ENCODE measurements around the gene GTF3C1. TPM values are rescaled to one million over a fixed set of nuclear protein-coding genes. Genes with fewer than 3 reads are reported as not detected.

GTF3C1 gene
- total RNA-seq, 1 experiment from 2014 or later = 38.1 TPM

DNA sequence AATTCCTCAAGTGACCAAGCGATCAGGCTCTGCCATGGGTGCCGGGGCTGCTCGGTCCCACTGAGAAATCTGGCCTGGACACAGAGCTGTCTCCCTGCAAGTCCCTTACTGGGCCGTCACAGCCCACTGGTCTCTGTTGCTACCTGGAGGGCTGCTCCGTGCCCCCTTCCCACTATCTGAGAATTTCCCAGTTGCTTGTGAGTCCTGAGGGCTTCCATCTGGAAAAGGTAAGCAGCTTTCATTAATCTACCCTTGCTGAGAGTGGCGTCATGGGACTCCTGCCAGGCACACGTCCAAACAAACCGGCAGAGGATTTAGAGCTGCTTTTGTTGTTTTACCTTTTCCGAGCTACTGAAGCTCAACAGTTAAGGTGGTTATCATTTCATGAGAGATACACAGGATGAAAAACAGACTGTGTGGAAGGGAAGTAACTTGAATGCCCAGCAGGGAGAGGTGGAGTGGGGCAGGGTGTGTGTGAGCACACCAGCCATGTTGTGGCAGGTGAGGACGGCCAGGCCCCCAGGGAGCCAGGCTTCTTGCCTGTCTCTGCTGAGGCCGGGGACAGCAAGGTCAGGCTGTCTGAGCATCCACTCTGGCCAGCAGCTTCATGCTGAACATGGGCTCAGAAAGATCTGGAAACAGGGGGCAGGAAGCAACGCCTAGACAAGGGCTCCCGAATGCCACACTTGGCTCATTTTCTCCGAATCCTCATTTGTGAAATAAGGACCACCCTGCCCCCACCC lies 50.6 kb downstream of the GTF3C1 start:
- H3K9me3 Mint-ChIP-seq (ENCODE audit: unreplicated experiment) = no peaks in the 10 kb centered on the region

GRCh38 chr16:27498031-27498825 lies 51.5 kb downstream of the GTF3C1 start:
- POLR2A ChIA-PET = interaction anchor here (0.6 kb wide), 1 partner anchor 396 kb away, joined by 3 read pairs; no protein-coding TSS in a partner anchor
- peaks cover 96% of the 10 kb centered on the region for H3K36me3 Mint-ChIP-seq (ENCODE audit: insufficient read depth, unreplicated experiment)
- intact Hi-C loops (cut with micrococcal nuclease) = no loop called here

More for the DNA sequence above, 50.6 kb downstream of the GTF3C1 start:
- no TSS peak for BruUV-seq (replicated peaks)
- TF ChIP-seq, protein P1, sequence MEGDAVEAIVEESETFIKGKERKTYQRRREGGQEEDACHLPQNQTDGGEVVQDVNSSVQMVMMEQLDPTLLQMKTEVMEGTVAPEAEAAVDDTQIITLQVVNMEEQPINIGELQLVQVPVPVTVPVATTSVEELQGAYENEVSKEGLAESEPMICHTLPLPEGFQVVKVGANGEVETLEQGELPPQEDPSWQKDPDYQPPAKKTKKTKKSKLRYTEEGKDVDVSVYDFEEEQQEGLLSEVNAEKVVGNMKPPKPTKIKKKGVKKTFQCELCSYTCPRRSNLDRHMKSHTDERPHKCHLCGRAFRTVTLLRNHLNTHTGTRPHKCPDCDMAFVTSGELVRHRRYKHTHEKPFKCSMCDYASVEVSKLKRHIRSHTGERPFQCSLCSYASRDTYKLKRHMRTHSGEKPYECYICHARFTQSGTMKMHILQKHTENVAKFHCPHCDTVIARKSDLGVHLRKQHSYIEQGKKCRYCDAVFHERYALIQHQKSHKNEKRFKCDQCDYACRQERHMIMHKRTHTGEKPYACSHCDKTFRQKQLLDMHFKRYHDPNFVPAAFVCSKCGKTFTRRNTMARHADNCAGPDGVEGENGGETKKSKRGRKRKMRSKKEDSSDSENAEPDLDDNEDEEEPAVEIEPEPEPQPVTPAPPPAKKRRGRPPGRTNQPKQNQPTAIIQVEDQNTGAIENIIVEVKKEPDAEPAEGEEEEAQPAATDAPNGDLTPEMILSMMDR (IDR thresholded peaks at IDR 0.05; ENCODE audit: unreplicated experiment) = no peak
- H3K36me3 Mint-ChIP-seq (ENCODE audit: insufficient read depth, unreplicated experiment) = peaks cover 97% of the 10 kb centered on the region
- intact Hi-C loops (cut with micrococcal nuclease) = no loop called here
- no peak for DNase-seq (ENCODE audit: unreplicated experiment)
- POLR2A ChIA-PET = interaction anchor here (0.6 to 0.8 kb wide), 2 partner anchors 28 to 395 kb away, joined by 3 to 4 read pairs; no protein-coding TSS in a partner anchor
- CTCF ChIA-PET = interaction anchor here (1.1 kb wide), 1 partner anchor 17 kb away, joined by 3 read pairs; no protein-coding TSS in a partner anchor
- no peaks in the 10 kb centered on the region for H3K4me1 Mint-ChIP-seq (ENCODE audit: insufficient read depth, unreplicated experiment)
- H3K4me3 Mint-ChIP-seq (ENCODE audit: unreplicated experiment) = no peak overlapping the region
- no peak overlapping the region for H3K27ac Mint-ChIP-seq (ENCODE audit: low read depth, unreplicated experiment)
- H3K27me3 Mint-ChIP-seq (ENCODE audit: insufficient read depth, unreplicated experiment) = no peaks in the 10 kb centered on the region

GRCh38 chr16:27495191-27495590 lies 54.5 kb downstream of the GTF3C1 start:
- no peak for DNase-seq (ENCODE audit: unreplicated experiment)
- Mint-ChIP-seq H3K27me3 (ENCODE audit: insufficient read depth, unreplicated experiment) (no peaks in the 10 kb centered on the region), H3K27ac (ENCODE audit: low read depth, unreplicated experiment) (no peak overlapping the region), H3K4me3 (ENCODE audit: unreplicated experiment) (no peak overlapping the region), H3K36me3 (ENCODE audit: insufficient read depth, unreplicated experiment) (peaks cover 92% of the 10 kb centered on the region), H3K4me1 (ENCODE audit: insufficient read depth, unreplicated experiment) (no peaks in the 10 kb centered on the region), H3K9me3 (ENCODE audit: unreplicated experiment) (no peaks in the 10 kb centered on the region)
- CTCF ChIA-PET = interaction anchor here (2.0 kb wide), 1 partner anchor 12 kb away, joined by 4 read pairs; no protein-coding TSS in a partner anchor
- intact Hi-C loops (cut with micrococcal nuclease) = no loop called here
- BruUV-seq (replicated peaks) = no TSS peak
- TF ChIP-seq, protein P1 (IDR thresholded peaks at IDR 0.05; ENCODE audit: unreplicated experiment) = no peak
- POLR2A ChIA-PET = no interaction called here

More at GRCh38 chr16:27498031-27498825, 51.5 kb downstream of the GTF3C1 start:
- no peaks in the 10 kb centered on the region for H3K27me3 Mint-ChIP-seq (ENCODE audit: insufficient read depth, unreplicated experiment)
- CTCF ChIA-PET = interaction anchor here (1.1 kb wide), 1 partner anchor 18 kb away, joined by 3 read pairs; no protein-coding TSS in a partner anchor
- DNase-seq (ENCODE audit: unreplicated experiment) = no peak
- H3K4me1 Mint-ChIP-seq (ENCODE audit: insufficient read depth, unreplicated experiment) = no peaks in the 10 kb centered on the region
- no peak overlapping the region for H3K4me3 Mint-ChIP-seq (ENCODE audit: unreplicated experiment)
- no TSS peak for BruUV-seq (replicated peaks)
- no peak overlapping the region for H3K27ac Mint-ChIP-seq (ENCODE audit: low read depth, unreplicated experiment)
- H3K9me3 Mint-ChIP-seq (ENCODE audit: unreplicated experiment) = no peaks in the 10 kb centered on the region
- TF ChIP-seq, protein P1 (IDR thresholded peaks at IDR 0.05; ENCODE audit: unreplicated experiment) = no peak

GRCh38 chr16:27492588-27492979 lies 57.1 kb downstream of the GTF3C1 start:
- TF ChIP-seq, protein P1 (IDR thresholded peaks at IDR 0.05; ENCODE audit: unreplicated experiment) = no peak
- Mint-ChIP-seq H3K4me1 (ENCODE audit: insufficient read depth, unreplicated experiment) (no peaks in the 10 kb centered on the region), H3K36me3 (ENCODE audit: insufficient read depth, unreplicated experiment) (peaks cover 95% of the 10 kb centered on the region), H3K27me3 (ENCODE audit: insufficient read depth, unreplicated experiment) (no peaks in the 10 kb centered on the region), H3K27ac (ENCODE audit: low read depth, unreplicated experiment) (no peak overlapping the region), H3K4me3 (ENCODE audit: unreplicated experiment) (no peak overlapping the region), H3K9me3 (ENCODE audit: unreplicated experiment) (no peaks in the 10 kb centered on the region)
- BruUV-seq (replicated peaks) = no TSS peak
- POLR2A ChIA-PET = interaction anchor here (1.1 kb wide), 1 partner anchor 12 kb away, joined by 3 read pairs; no protein-coding TSS in a partner anchor
- no peak for DNase-seq (ENCODE audit: unreplicated experiment)
- CTCF ChIA-PET = no interaction called here
- intact Hi-C loops (cut with micrococcal nuclease) = no loop called here

Data from MCF 10A (cell line).